ENCODE results near the gene FEM1A. TPM values are rescaled to one million over a fixed set of nuclear protein-coding genes. Genes with fewer than 3 reads are reported as not detected.

Gene FEM1A
- total RNA-seq, 1 experiment from 2014 or later = 7.0 TPM

DNA sequence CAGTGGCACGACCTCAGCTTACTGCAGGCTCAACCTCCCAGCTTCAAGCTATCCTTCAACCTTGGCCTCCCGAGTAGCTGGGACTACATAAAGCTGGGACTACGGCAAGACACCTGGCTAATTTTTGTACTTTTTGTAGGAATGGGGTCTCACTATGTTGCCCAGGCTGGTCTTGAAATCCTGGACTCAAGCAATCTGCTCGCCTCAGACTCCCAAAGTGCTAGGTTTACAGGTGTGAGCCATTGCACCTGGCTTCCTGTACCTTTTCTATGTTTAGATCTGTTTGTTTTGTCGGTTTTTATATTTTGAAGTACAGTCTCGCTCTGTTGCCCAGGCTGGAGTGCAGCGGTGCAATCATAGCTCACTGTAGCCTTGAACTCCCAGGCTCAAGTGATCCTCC lies 57.5 kb downstream of the FEM1A start:
- H3K9me3 ChIP-seq (ENCODE audit: insufficient read depth, low read depth) = no peaks in the 10 kb centered on the region
- no peak overlapping the region for H3K27ac ChIP-seq
- no peaks in the 10 kb centered on the region for H4K20me1 ChIP-seq (ENCODE audit: insufficient read depth)
- H3K4me2 ChIP-seq = no peak overlapping the region
- no peaks in the 10 kb centered on the region for H3K79me2 ChIP-seq (ENCODE audit: low read depth)
- no peaks in the 10 kb centered on the region for H3K4me1 ChIP-seq (replicated peaks; ENCODE audit: insufficient read depth)
- DNase-seq = no peak
- no peaks in the 10 kb centered on the region for H3K36me3 ChIP-seq (ENCODE audit: low read depth)
- intact Hi-C loops (cut with micrococcal nuclease; ENCODE audit: unreplicated experiment) = no loop called here
- no peaks in the 10 kb centered on the region for H3K27me3 ChIP-seq (ENCODE audit: insufficient read depth, low read depth)
- no peak overlapping the region for H2AFZ ChIP-seq
- no peaks in the 10 kb centered on the region for H3K9me2 ChIP-seq (ENCODE audit: insufficient read depth)
- POLR2A ChIA-PET (ENCODE audit: unreplicated experiment) = no interaction called here
- TF ChIP-seq, protein P1, sequence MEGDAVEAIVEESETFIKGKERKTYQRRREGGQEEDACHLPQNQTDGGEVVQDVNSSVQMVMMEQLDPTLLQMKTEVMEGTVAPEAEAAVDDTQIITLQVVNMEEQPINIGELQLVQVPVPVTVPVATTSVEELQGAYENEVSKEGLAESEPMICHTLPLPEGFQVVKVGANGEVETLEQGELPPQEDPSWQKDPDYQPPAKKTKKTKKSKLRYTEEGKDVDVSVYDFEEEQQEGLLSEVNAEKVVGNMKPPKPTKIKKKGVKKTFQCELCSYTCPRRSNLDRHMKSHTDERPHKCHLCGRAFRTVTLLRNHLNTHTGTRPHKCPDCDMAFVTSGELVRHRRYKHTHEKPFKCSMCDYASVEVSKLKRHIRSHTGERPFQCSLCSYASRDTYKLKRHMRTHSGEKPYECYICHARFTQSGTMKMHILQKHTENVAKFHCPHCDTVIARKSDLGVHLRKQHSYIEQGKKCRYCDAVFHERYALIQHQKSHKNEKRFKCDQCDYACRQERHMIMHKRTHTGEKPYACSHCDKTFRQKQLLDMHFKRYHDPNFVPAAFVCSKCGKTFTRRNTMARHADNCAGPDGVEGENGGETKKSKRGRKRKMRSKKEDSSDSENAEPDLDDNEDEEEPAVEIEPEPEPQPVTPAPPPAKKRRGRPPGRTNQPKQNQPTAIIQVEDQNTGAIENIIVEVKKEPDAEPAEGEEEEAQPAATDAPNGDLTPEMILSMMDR (conservative IDR thresholded peaks at IDR 0.05) = no peak
- TF ChIP-seq EZH2 (IDR thresholded peaks at IDR 0.05; ENCODE audit: low read depth) = no peak
- H3K4me3 ChIP-seq = no peak overlapping the region
- H3F3A ChIP-seq (ENCODE audit: insufficient read depth, low read depth) = no peaks in the 10 kb centered on the region
- BruUV-seq (replicated peaks) = no TSS peak
- CTCF ChIA-PET = no interaction called here

Small RNA genes within 50 kb of the gene (microRNA-seq; reads per million reads assigned to microRNA genes)
- 12.1 reads per million, percentile 22 among the genes with 10 or more reads in this experiment for gene MIR7-3 (ENCODE audit: borderline number of aligned reads, borderline replicate concordance)

Other genes starting within 250 kb of the FEM1A start
- gene SEMA6B, start 232.1 kb upstream of the FEM1A start, total RNA-seq (2021) = 3.3 and 5.0 TPM in 2 replicates
- 17.8 and 18.6 TPM in 2 replicates for gene TNFAIP8L1, start 152.2 kb upstream of the FEM1A start, total RNA-seq (2021)
- gene MYDGF, start 121.4 kb upstream of the FEM1A start, total RNA-seq (2021) = 60.1 and 76.3 TPM in 2 replicates
- gene DPP9, start 67.9 kb upstream of the FEM1A start, total RNA-seq (2021) = 83.3 and 85.3 TPM in 2 replicates
- gene TICAM1, start 40.0 kb downstream of the FEM1A start, total RNA-seq (2021) = 9.9 and 12.7 TPM in 2 replicates
- 95.9 and 104 TPM in 2 replicates for gene PLIN3, start 75.9 kb downstream of the FEM1A start, total RNA-seq (2021)
- gene ARRDC5, start 111.2 kb downstream of the FEM1A start, total RNA-seq (2021) = not detected in 2 replicates
- gene UHRF1, start 117.8 kb downstream of the FEM1A start, total RNA-seq (2021) = 48.9 and 61.4 TPM in 2 replicates
- 17.6 and 19.5 TPM in 2 replicates for gene KDM4B, start 177.4 kb downstream of the FEM1A start, total RNA-seq (2021)

Data from PC-9 (cell line).